Ishikawa (cell line): Measurements from ENCODE around the gene RPS15.

Experiments used
- CEBPB ChIP-seq: IDR thresholded peaks from 2 replicates; pipeline ENCODE4 v1.6.1; 2012
- EGR1 ChIP-seq: IDR thresholded peaks from 2 replicates; pipeline ENCODE4 v1.6.1; 2012
- EP300 ChIP-seq: IDR thresholded peaks from 2 replicates; pipeline ENCODE4 v1.6.1; 2012; ENCODE audit warnings: borderline replicate concordance
- FOXM1 ChIP-seq: IDR thresholded peaks from 2 replicates; pipeline ENCODE4 v1.6.1; 2012; ENCODE audit warnings: low read depth, borderline replicate concordance
- MAX ChIP-seq: IDR thresholded peaks from 2 replicates; pipeline ENCODE4 v1.6.1; 2012
- RAD21 ChIP-seq: IDR thresholded peaks from 2 replicates; pipeline ENCODE4 v1.6.1; 2012; ENCODE audit warnings: low read depth
- TAF1 ChIP-seq: IDR thresholded peaks from 2 replicates; pipeline ENCODE4 v1.6.1; 2012; ENCODE audit warnings: low read depth, mild to moderate bottlenecking
- TF ChIP-seq, protein P1 (sequence below): IDR thresholded peaks from 2 replicates; pipeline ENCODE4 v1.6.1; 2012; ENCODE audit warnings: low read depth, mild to moderate bottlenecking

DNA sequence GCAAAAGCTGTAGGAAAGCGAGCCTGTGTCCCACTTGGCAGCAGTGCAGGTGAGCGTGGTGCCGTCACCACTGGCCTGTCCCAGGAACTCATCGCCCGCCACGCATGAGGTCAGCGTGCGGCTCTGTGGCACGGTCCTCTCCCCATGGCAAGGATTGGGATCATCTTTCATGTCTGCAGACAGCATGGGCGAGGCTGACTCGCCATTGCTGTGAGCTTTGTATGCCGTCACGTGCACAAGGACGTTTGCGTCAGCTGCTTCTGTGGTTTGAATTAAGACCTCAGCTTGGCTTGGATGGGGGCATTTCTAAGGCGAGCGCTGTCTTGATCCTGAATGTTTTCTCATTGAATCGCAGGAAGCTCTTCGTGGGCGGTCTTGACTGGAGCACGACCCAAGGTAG is 21.1 kb upstream of the RPS15 start:
- TF ChIP-seq EGR1 (no peak), TAF1 (no peak), CEBPB (no peak), EP300 (no peak), FOXM1 (no peak), RAD21 (no peak), MAX (no peak)
- TF ChIP-seq, protein P1, sequence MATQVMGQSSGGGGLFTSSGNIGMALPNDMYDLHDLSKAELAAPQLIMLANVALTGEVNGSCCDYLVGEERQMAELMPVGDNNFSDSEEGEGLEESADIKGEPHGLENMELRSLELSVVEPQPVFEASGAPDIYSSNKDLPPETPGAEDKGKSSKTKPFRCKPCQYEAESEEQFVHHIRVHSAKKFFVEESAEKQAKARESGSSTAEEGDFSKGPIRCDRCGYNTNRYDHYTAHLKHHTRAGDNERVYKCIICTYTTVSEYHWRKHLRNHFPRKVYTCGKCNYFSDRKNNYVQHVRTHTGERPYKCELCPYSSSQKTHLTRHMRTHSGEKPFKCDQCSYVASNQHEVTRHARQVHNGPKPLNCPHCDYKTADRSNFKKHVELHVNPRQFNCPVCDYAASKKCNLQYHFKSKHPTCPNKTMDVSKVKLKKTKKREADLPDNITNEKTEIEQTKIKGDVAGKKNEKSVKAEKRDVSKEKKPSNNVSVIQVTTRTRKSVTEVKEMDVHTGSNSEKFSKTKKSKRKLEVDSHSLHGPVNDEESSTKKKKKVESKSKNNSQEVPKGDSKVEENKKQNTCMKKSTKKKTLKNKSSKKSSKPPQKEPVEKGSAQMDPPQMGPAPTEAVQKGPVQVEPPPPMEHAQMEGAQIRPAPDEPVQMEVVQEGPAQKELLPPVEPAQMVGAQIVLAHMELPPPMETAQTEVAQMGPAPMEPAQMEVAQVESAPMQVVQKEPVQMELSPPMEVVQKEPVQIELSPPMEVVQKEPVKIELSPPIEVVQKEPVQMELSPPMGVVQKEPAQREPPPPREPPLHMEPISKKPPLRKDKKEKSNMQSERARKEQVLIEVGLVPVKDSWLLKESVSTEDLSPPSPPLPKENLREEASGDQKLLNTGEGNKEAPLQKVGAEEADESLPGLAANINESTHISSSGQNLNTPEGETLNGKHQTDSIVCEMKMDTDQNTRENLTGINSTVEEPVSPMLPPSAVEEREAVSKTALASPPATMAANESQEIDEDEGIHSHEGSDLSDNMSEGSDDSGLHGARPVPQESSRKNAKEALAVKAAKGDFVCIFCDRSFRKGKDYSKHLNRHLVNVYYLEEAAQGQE, result no peak
